IMR-90 (cell line): ENCODE results near the gene GCLC. TPM values are rescaled to one million over a fixed set of nuclear protein-coding genes. Genes with fewer than 3 reads are reported as not detected.

Experiments used
- ATAC-seq: fragments of 200-7000 bp; cut with Tn5 transposase; 2 replicates; pipeline ENCODE4 v1.9.1; 2020; ENCODE audit warnings: low read depth, mild to moderate bottlenecking, moderate library complexity
- BruUV-seq: library from RNA; stranded (reverse); fragments of 400-500 nt; replicated peaks from 2 replicates; lab custom pipeline; 2021; lab: Mats Ljungman, UMichigan
- CTCF ChIA-PET: fragments of 300-600 bp; formaldehyde crosslinking; extraction: SDS; loops from one replicate; lab custom pipeline; 2021; ENCODE audit warnings: antibody characterized with exemption; lab: Yijun Ruan, JAX
- POLR2A ChIA-PET: fragments of 300-600 bp; sonication (Branson Sonifier 250); formaldehyde crosslinking; loops from one replicate; lab custom pipeline; 2022; ENCODE audit warnings: antibody characterized with exemption; ENCODE audit not compliant: unreplicated experiment; lab: Charles Lee
- DNase-seq: peaks from one replicate; pipeline ENCODE4 v3.0.0; 2013
- H2AFZ ChIP-seq: replicated peaks from 2 replicates; pipeline ENCODE3; 2013; ENCODE audit warnings: low read length, mild to moderate bottlenecking; ENCODE audit not compliant: poor library complexity
- H2AK5ac ChIP-seq: 2 replicates; pipeline ENCODE4 v1.6.1; 2013; ENCODE audit warnings: low read depth, low read length, inconsistent platforms
- H2AK9ac ChIP-seq: replicated peaks from 2 replicates; pipeline ENCODE3; 2013; ENCODE audit warnings: mild to moderate bottlenecking, low read depth, low read length, moderate library complexity; ENCODE audit not compliant: poor library complexity
- H2BK120ac ChIP-seq: 2 replicates; pipeline ENCODE4 v1.6.1; 2013; ENCODE audit warnings: low read depth, low read length, inconsistent platforms
- H2BK15ac ChIP-seq: 3 replicates; pipeline ENCODE4 v1.6.1; 2013; ENCODE audit warnings: low read depth, low read length, inconsistent platforms
- H2BK20ac ChIP-seq: 2 replicates; pipeline ENCODE4 v1.6.1; 2013; ENCODE audit warnings: low read depth, mild to moderate bottlenecking, inconsistent platforms, low read length, moderate library complexity
- H2BK5ac ChIP-seq: 2 replicates; pipeline ENCODE4 v1.6.1; 2013; ENCODE audit warnings: mild to moderate bottlenecking, low read depth, low read length, inconsistent platforms; ENCODE audit not compliant: poor library complexity, severe bottlenecking
- H3K14ac ChIP-seq: replicated peaks from 2 replicates; pipeline ENCODE4 v1.6.1; 2013; ENCODE audit warnings: low read depth, low read length, inconsistent platforms
- H3K18ac ChIP-seq: 2 replicates; pipeline ENCODE4 v1.6.1; 2013; ENCODE audit warnings: low read depth, low read length, control low read depth
- H3K23ac ChIP-seq: 2 replicates; pipeline ENCODE4 v1.6.1; 2013; ENCODE audit warnings: low read depth, low read length, inconsistent platforms
- H3K27ac ChIP-seq: 2 replicates; pipeline ENCODE4 v1.5.1; 2013; ENCODE audit warnings: mild to moderate bottlenecking, control low read depth, low read length; ENCODE audit not compliant: insufficient read depth
- H3K27me3 ChIP-seq: 2 replicates; pipeline ENCODE4 v1.6.1; 2013; ENCODE audit warnings: low read length; ENCODE audit not compliant: control insufficient read depth, insufficient read depth
- H3K36me3 ChIP-seq: 2 replicates; pipeline ENCODE4 v1.6.1; 2013; ENCODE audit warnings: low read length, mixed read lengths; ENCODE audit not compliant: control insufficient read depth, insufficient read depth
- H3K4ac ChIP-seq: 2 replicates; pipeline ENCODE4 v1.6.1; 2013; ENCODE audit warnings: low read depth, low read length, inconsistent platforms
- H3K4me1 ChIP-seq: 2 replicates; pipeline ENCODE4 v1.6.1; 2013; ENCODE audit warnings: low read length, mixed read lengths; ENCODE audit not compliant: control insufficient read depth, insufficient read depth
- H3K4me2 ChIP-seq: 2 replicates; pipeline ENCODE4 v1.6.1; 2013; ENCODE audit warnings: low read depth, mild to moderate bottlenecking, control low read depth, low read length, moderate library complexity
- H3K4me3 ChIP-seq: 2 replicates; pipeline ENCODE4 v1.5.1; 2013; ENCODE audit warnings: low read depth, mild to moderate bottlenecking, control low read depth, low read length, moderate library complexity; ENCODE audit not compliant: insufficient read depth
- H3K56ac ChIP-seq: 2 replicates; pipeline ENCODE4 v1.6.1; 2013; ENCODE audit warnings: low read length, inconsistent platforms; ENCODE audit not compliant: insufficient read depth; ENCODE audit errors: extremely low read depth
- H3K79me1 ChIP-seq, 2 experiments: 2 replicates each; pipeline ENCODE4 v1.6.1; 2013; ENCODE audit warnings: low read length in 2 of 2, inconsistent platforms in 1 of 2, low read depth in 1 of 2
- H3K9ac ChIP-seq: 2 replicates; pipeline ENCODE4 v1.6.1; 2013; ENCODE audit warnings: low read depth, low read length, control low read depth
- H3K9me1 ChIP-seq: 2 replicates; pipeline ENCODE4 v1.6.1; 2013; ENCODE audit warnings: low read length, inconsistent platforms; ENCODE audit not compliant: insufficient read depth
- H3K9me3 ChIP-seq: 2 replicates; pipeline ENCODE4 v1.6.1; 2013; ENCODE audit warnings: low read length; ENCODE audit not compliant: control insufficient read depth, insufficient read depth
- H4K20me1 ChIP-seq: 2 replicates; pipeline ENCODE4 v1.6.1; 2013; ENCODE audit warnings: low read length, inconsistent platforms; ENCODE audit not compliant: insufficient read depth
- H4K5ac ChIP-seq: 2 replicates; pipeline ENCODE4 v1.6.1; 2013; ENCODE audit warnings: mild to moderate bottlenecking, low read depth, low read length, control low read depth
- H4K8ac ChIP-seq, 2 experiments: 2 replicates each; pipeline ENCODE4 v1.6.1; 2013; ENCODE audit warnings: low read depth in 2 of 2, low read length in 2 of 2, control low read depth in 1 of 2, inconsistent platforms in 1 of 2
- H4K91ac ChIP-seq: 2 replicates; pipeline ENCODE4 v1.6.1; 2013; ENCODE audit warnings: low read depth, low read length, inconsistent platforms; ENCODE audit not compliant: insufficient read depth
- CHD1 ChIP-seq: IDR thresholded peaks from 2 replicates; pipeline ENCODE4 v1.6.1; 2012; ENCODE audit warnings: low read depth, low read length, improper control_type of control experiment
- CTCF ChIP-seq: conservative IDR thresholded peaks from 2 replicates; pipeline ENCODE4 v1.5.1; 2012; ENCODE audit warnings: mild to moderate bottlenecking, low read depth, low read length, improper control_type of control experiment
- FOS ChIP-seq: fragments of 150-350 bp; IDR thresholded peaks from 2 replicates; pipeline ENCODE4 v1.6.1; 2016; ENCODE audit warnings: low read depth, low read length
- MAFK ChIP-seq: IDR thresholded peaks from 2 replicates; pipeline ENCODE4 v1.6.1; 2012; ENCODE audit warnings: low read depth, low read length, improper control_type of control experiment
- MAZ ChIP-seq: IDR thresholded peaks from 2 replicates; pipeline ENCODE4 v1.6.1; 2012; ENCODE audit warnings: low read depth, mild to moderate bottlenecking, low read length, improper control_type of control experiment, moderate library complexity, borderline replicate concordance
- MXI1 ChIP-seq: IDR thresholded peaks from 2 replicates; pipeline ENCODE4 v1.6.1; 2012; ENCODE audit warnings: low read depth, mild to moderate bottlenecking, low read length, moderate library complexity, borderline replicate concordance
- NFE2L2 ChIP-seq: fragments of 150-350 bp; IDR thresholded peaks from 2 replicates; pipeline ENCODE4 v1.6.1; 2016; ENCODE audit warnings: low read depth, mild to moderate bottlenecking, low read length
- SMC3 ChIP-seq: fragments of 150-350 bp; IDR thresholded peaks from 2 replicates; pipeline ENCODE4 v1.6.1; 2016; ENCODE audit warnings: low read depth, mild to moderate bottlenecking, antibody characterized with exemption, low read length, moderate library complexity
- WGBS, 2 experiments: methylation state at CpG; one replicate each; pipeline versions ENCODE4 v1.1.5 to v1.1.7; 2013; ENCODE audit warnings: missing lambda C conversion rate in 2 of 2; ENCODE audit not compliant: insufficient read length in 1 of 2; ENCODE audit errors: extremely low coverage in 2 of 2; 5-methylcytosine and 5-hydroxymethylcytosine counted together
- dilution Hi-C: fragments of 300-500 bp; cut with HindIII; formaldehyde crosslinking; loops from one replicate; pipeline ENCODE4 v1.14.3; 2018; ENCODE audit warnings: low sequenced_read_pairs; ENCODE audit not compliant: unreplicated experiment
- in situ Hi-C: fragments of 300-500 bp; cut with MboI; formaldehyde crosslinking; loops from 3 replicates; pipeline ENCODE4 v1.14.3; 2019; ENCODE audit warnings: low sequenced_read_pairs, inconsistent platforms, mixed read lengths
- intact Hi-C: fragments of 100-400 bp; cut with micrococcal nuclease; formaldehyde crosslinking; loops from 2 replicates; pipeline ENCODE4 v1.10.0; 2022
- polyA plus RNA-seq, 3 experiments: library from polyadenylated mRNA; depleted of rRNA; stranded (reverse); fragments of >200 nt; gene quantifications; 2 replicates each; pipeline ENCODE4 v1.2.3, GENCODE V29; 2012; ENCODE audit warnings: low replicate concordance in 1 of 3
- total RNA-seq: library from RNA; depleted of rRNA; stranded (reverse); fragments of >200 nt; gene quantifications from 2 replicates; pipeline ENCODE4 v1.2.3, GENCODE V29; 2012
- TF ChIP-seq, protein P1 (sequence below): fragments of 150-350 bp; IDR thresholded peaks from 2 replicates; pipeline ENCODE4 v1.6.1; 2016; ENCODE audit warnings: low read depth, mild to moderate bottlenecking, low read length, moderate library complexity, borderline replicate concordance

The GCLC gene
- total and polyA plus RNA-seq, 2 of the 4 experiments (the other 2 are of a cell fraction): 14.2 to 24.2 TPM

DNA sequence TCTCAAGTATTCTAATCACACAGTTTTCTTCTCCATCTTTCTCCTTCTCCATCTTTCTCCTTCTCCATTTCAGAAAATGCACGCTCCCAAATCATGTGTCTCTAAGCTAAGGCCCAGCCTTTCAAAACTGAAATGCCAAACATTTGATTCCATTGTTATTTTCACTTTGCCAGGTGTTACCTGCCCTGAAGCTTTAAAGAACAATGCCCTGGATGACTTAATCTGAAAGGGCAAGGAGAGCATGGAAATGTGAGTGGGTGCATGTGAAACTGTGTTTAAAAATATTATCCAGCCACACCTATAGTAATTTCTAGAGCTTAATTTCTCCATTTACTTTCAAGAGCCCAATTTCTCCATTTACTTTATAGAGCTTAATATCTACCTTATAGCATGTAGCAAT is 42.4 kb upstream of the GCLC start:
- Histone ChIP-seq H4K5ac (no peak overlapping the region), H2AK5ac (no peak overlapping the region), H3K4me1 (0 out of 2 replicates have a peak, but pooled peaks cover 2% of the 10 kb centered on the region), H3K27ac (no peak overlapping the region), H3K14ac (no peak overlapping the region), H4K91ac (no peak overlapping the region), H3K27me3 (no peaks in the 10 kb centered on the region; the same call in 1 of the 2 replicates), H2BK15ac (no peak overlapping the region), H3K4ac (no peak overlapping the region), H2AK9ac (no peak overlapping the region), H3K36me3 (no peaks in the 10 kb centered on the region), H4K8ac (no peak overlapping the region), H4K20me1 (no peaks in the 10 kb centered on the region), H3K23ac (no peak overlapping the region), H3K9ac (no peak overlapping the region), H3K18ac (no peak overlapping the region), H2AFZ (no peak overlapping the region), H3K9me1 (0 out of 2 replicates have a peak, but pooled peaks cover 3% of the 10 kb centered on the region), H2BK5ac (no peak overlapping the region), H3K4me2 (no peak overlapping the region), H2BK120ac (no peak overlapping the region), H3K9me3 (no peaks in the 10 kb centered on the region), H2BK20ac (no peak overlapping the region), H3K4me3 (no peak overlapping the region), H3K79me1 (no peaks in the 10 kb centered on the region), H3K56ac (no peak overlapping the region)
- dilution Hi-C loops: no loop called here
- no peak for ATAC-seq
- no peak for DNase-seq
- CTCF ChIA-PET: no interaction called here
- TF ChIP-seq MXI1 (no peak), MAZ (no peak), MAFK (no peak), NFE2L2 (no peak), SMC3 (no peak), FOS (no peak), CTCF (no peak), CHD1 (no peak)
- TF ChIP-seq, protein P1, sequence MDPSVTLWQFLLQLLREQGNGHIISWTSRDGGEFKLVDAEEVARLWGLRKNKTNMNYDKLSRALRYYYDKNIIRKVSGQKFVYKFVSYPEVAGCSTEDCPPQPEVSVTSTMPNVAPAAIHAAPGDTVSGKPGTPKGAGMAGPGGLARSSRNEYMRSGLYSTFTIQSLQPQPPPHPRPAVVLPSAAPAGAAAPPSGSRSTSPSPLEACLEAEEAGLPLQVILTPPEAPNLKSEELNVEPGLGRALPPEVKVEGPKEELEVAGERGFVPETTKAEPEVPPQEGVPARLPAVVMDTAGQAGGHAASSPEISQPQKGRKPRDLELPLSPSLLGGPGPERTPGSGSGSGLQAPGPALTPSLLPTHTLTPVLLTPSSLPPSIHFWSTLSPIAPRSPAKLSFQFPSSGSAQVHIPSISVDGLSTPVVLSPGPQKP: no peak
- intact Hi-C loops: no loop called here
- BruUV-seq: no TSS peak
- POLR2A ChIA-PET: no interaction called here
- in situ Hi-C loops: no loop called here
- no CpG with 5 or more reads among the region's 1 CpG for WGBS, 2 experiments
